B cell (primary cell): ENCODE measurements around the gene MCTP1. TPM values are rescaled to one million over a fixed set of nuclear protein-coding genes. Genes with fewer than 3 reads are reported as not detected.

Source experiments
- ATAC-seq: fragments of 200-7000 bp; cut with Tn5 transposase; one replicate; pipeline ENCODE4 v1.10.0; 2021; ENCODE audit warnings: low read depth, mild to moderate bottlenecking, moderate number of reproducible peaks, moderate library complexity
- CTCF ChIA-PET: fragments of 350-600 bp; sonication (Branson Sonifier 250); formaldehyde crosslinking; loops from one replicate; lab custom pipeline; 2021; ENCODE audit warnings: antibody characterized with exemption, inconsistent platforms; lab: Charles Lee
- POLR2A ChIA-PET: fragments of 350-600 bp; sonication (Branson Sonifier 250); formaldehyde crosslinking; loops from one replicate; lab custom pipeline; 2021; ENCODE audit warnings: antibody characterized with exemption; lab: Charles Lee
- DNase-seq: peaks from one replicate; pipeline ENCODE4 v3.0.0; 2013
- H2AFZ ChIP-seq: 2 replicates; pipeline ENCODE4 v1.6.1; 2012; ENCODE audit warnings: mild to moderate bottlenecking, low read depth, low read length; ENCODE audit not compliant: insufficient read depth, poor library complexity, severe bottlenecking
- H3K27ac ChIP-seq, 2 donors: 1 replicate in 1 of 2; 2 replicates in 1 of 2; pipeline ENCODE4 v1.5.1; 2012 to 2013; ENCODE audit warnings: low read length in 2 of 2, mild to moderate bottlenecking in 2 of 2, moderate library complexity in 1 of 2
- H3K27me3 ChIP-seq, 4 experiments: fragments of 200-600 bp in 1 of 4; sonication (generic) in 1 of 4; replicated peaks in 1 of 4; 1 replicate in 2 of 4; 2 replicates in 2 of 4; pipeline versions ENCODE4 v1.6.1 to v1.7.0; 2013 to 2016; ENCODE audit warnings: low read length in 3 of 4, mild to moderate bottlenecking in 2 of 4, mixed read lengths in 1 of 4, moderate library complexity in 1 of 4; ENCODE audit not compliant: insufficient read depth in 4 of 4, control insufficient read depth in 3 of 4; ENCODE audit errors: control extremely low read depth in 1 of 4
- H3K36me3 ChIP-seq, 2 experiments: replicated peaks in 1 of 2; 1 replicate in 1 of 2; 2 replicates in 1 of 2; pipeline versions ENCODE4 v1.6.1 to v1.7.1; 2013; ENCODE audit warnings: low read length in 1 of 2; ENCODE audit not compliant: insufficient read depth in 2 of 2, control insufficient read depth in 1 of 2; ENCODE audit errors: control extremely low read depth in 1 of 2, extremely low read depth in 1 of 2
- H3K4me1 ChIP-seq, 2 donors: fragments of 200-600 bp in 1 of 2; sonication (generic) in 1 of 2; 1 replicate in 1 of 2; 2 replicates in 1 of 2; pipeline versions ENCODE4 v1.5.1 to v1.6.1; 2013 to 2017; ENCODE audit warnings: low read length in 2 of 2; ENCODE audit not compliant: control insufficient read depth in 2 of 2, insufficient read depth in 2 of 2
- H3K4me2 ChIP-seq: replicated peaks from 2 replicates; pipeline ENCODE3; 2012; ENCODE audit warnings: mild to moderate bottlenecking, low read depth, low read length; ENCODE audit not compliant: poor library complexity, severe bottlenecking
- H3K4me3 ChIP-seq, 5 experiments: fragments of 200-600 bp in 1 of 5; sonication (generic) in 1 of 5; 1 replicate in 3 of 5; 2 replicates in 2 of 5; pipeline versions ENCODE4 v1.5.1 to v1.7.0; 2011 to 2016; ENCODE audit warnings: low read length in 4 of 5, mild to moderate bottlenecking in 4 of 5, low read depth in 2 of 5, control low read depth in 1 of 5, moderate library complexity in 1 of 5; ENCODE audit not compliant: insufficient read depth in 1 of 5; ENCODE audit errors: control extremely low read depth in 1 of 5, extremely low read depth in 1 of 5
- H3K79me2 ChIP-seq: fragments of 200-600 bp; sonication (generic); one replicate; pipeline ENCODE4 v1.6.0; 2016; ENCODE audit warnings: low read length; ENCODE audit not compliant: control insufficient read depth, insufficient read depth
- H3K9ac ChIP-seq: fragments of 200-600 bp; sonication (generic); 2 replicates; pipeline ENCODE4 v1.6.1; 2017; ENCODE audit warnings: mild to moderate bottlenecking, low read length, moderate library complexity
- H3K9me3 ChIP-seq, 3 donors: one replicate each; pipeline versions ENCODE4 v1.6.1 to v1.7.1; 2013; ENCODE audit warnings: low read length in 2 of 3; ENCODE audit not compliant: control insufficient read depth in 2 of 3, insufficient read depth in 1 of 3; ENCODE audit errors: control extremely low read depth in 1 of 3
- H4K20me1 ChIP-seq: 2 replicates; pipeline ENCODE4 v1.6.0; 2012; ENCODE audit warnings: mild to moderate bottlenecking, low read length; ENCODE audit not compliant: insufficient read depth, control insufficient read depth, poor library complexity, severe bottlenecking
- H3K27ac Mint-ChIP-seq: one replicate; pipeline ENCODE4 v1.8.0; 2021; ENCODE audit warnings: mixed read lengths
- H3K27me3 Mint-ChIP-seq: one replicate; pipeline ENCODE4 v1.8.0; 2021; ENCODE audit warnings: mixed read lengths
- H3K4me1 Mint-ChIP-seq: one replicate; pipeline ENCODE4 v1.8.0; 2021; ENCODE audit warnings: mixed read lengths
- H3K4me3 Mint-ChIP-seq: one replicate; pipeline ENCODE4 v1.8.0; 2021; ENCODE audit warnings: mixed read lengths
- H3K9me3 Mint-ChIP-seq: one replicate; pipeline ENCODE4 v1.8.0; 2022; ENCODE audit warnings: mixed read lengths; ENCODE audit not compliant: insufficient read depth
- CTCF ChIP-seq: fragments of 200-600 bp; IDR thresholded peaks from one replicate; pipeline ENCODE4 v1.8.0; 2022; ENCODE audit warnings: antibody characterized with exemption, mild to moderate bottlenecking
- EZH2 ChIP-seq: IDR thresholded peaks from 2 replicates; pipeline ENCODE4 v1.6.1; 2012; ENCODE audit warnings: borderline replicate concordance, low read depth, mild to moderate bottlenecking, moderate library complexity, low read length; ENCODE audit not compliant: insufficient read depth, poor library complexity, severe bottlenecking
- WGBS: methylation state at CpG from one replicate; pipeline ENCODE4 v1.1.5; 2013; ENCODE audit warnings: missing lambda C conversion rate; ENCODE audit not compliant: insufficient coverage; 5-methylcytosine and 5-hydroxymethylcytosine counted together
- intact Hi-C: fragments of 100-400 bp; cut with micrococcal nuclease; formaldehyde crosslinking; loops from one replicate; pipeline ENCODE4 v1.10.0; 2022
- polyA plus RNA-seq: library from polyadenylated mRNA; depleted of rRNA; stranded (reverse); fragments of >200 nt; gene quantifications from 2 replicates; pipeline ENCODE4 v1.2.3, GENCODE V29; 2012
- total RNA-seq, 2 donors: library from RNA; stranded (reverse); fragments of 120-200 nt in 1 of 2; gene quantifications; 1 replicate in 1 of 2; 2 replicates in 1 of 2; pipeline versions ENCODE4 v1.2.3 to v1.2.4, GENCODE V29; 2013 to 2022

Gene MCTP1
- total and polyA plus RNA-seq, 2 donors (not counting 1 experiment from before 2014, with no cell fraction given), result 0.42 to 2.5 TPM

GRCh38 chr5:95080441-95080840 is 204.5 kb downstream of the MCTP1 start:
- Histone ChIP-seq H2AFZ (no peak overlapping the region), H3K4me2 (no peak overlapping the region), H3K27me3 (no peaks in the 10 kb centered on the region), H3K79me2 (no peaks in the 10 kb centered on the region), H3K9ac (no peak overlapping the region), H4K20me1 (no peaks in the 10 kb centered on the region), H3K4me1 (peaks cover 0 to 10% of the 10 kb centered on the region in 2 donors), H3K9me3 (no peaks in the 10 kb centered on the region), H3K4me3 (peak overlapping the region in 1 of 5 experiments; percentile 91), H3K27ac (no peak overlapping the region), H3K36me3 (no peaks in the 10 kb centered on the region)
- H3K27me3 Mint-ChIP-seq, result peaks cover 9% of the 10 kb centered on the region
- ATAC-seq (no peak), DNase-seq (no peak)
- peaks cover 6% of the 10 kb centered on the region for H3K4me1 Mint-ChIP-seq
- TF ChIP-seq EZH2 (no peak), CTCF (no peak)
- ChIA-PET POLR2A (no interaction called here), CTCF (no interaction called here)
- no peak overlapping the region for H3K4me3 Mint-ChIP-seq
- no peak overlapping the region for H3K27ac Mint-ChIP-seq
- no CpG with 5 or more reads among the region's 4 CpGs for WGBS
- H3K9me3 Mint-ChIP-seq, result no peaks in the 10 kb centered on the region
- intact Hi-C loops, result no loop called here

- no peaks in the 10 kb centered on the region for H3K79me2 ChIP-seq
Observed at GRCh38 chr5:95080030-95080429, 204.9 kb downstream of the MCTP1 start.

More at GRCh38 chr5:95080030-95080429, 204.9 kb downstream of the MCTP1 start:
- DNase-seq, result no peak
- no peak overlapping the region for H3K4me2 ChIP-seq
- intact Hi-C loops, result no loop called here
- no peaks in the 10 kb centered on the region for H4K20me1 ChIP-seq
- H3K9me3 Mint-ChIP-seq, result no peaks in the 10 kb centered on the region
- ChIA-PET POLR2A (no interaction called here), CTCF (no interaction called here)
- H3K36me3 ChIP-seq, result no peaks in the 10 kb centered on the region
- ATAC-seq, result no peak
- H3K27me3 Mint-ChIP-seq, result peaks cover 9% of the 10 kb centered on the region
- peaks cover 0 to 10% of the 10 kb centered on the region in 2 donors for H3K4me1 ChIP-seq
- no peak overlapping the region for H3K27ac ChIP-seq
- H3K9me3 ChIP-seq, result no peaks in the 10 kb centered on the region
- peak overlapping the region in 1 of 5 experiments; percentile 0 for H3K4me3 ChIP-seq
- no peak overlapping the region for H2AFZ ChIP-seq
- no peak overlapping the region for H3K9ac ChIP-seq
- H3K4me1 Mint-ChIP-seq, result peaks cover 6% of the 10 kb centered on the region
- H3K4me3 Mint-ChIP-seq, result no peak overlapping the region
- H3K27ac Mint-ChIP-seq, result no peak overlapping the region
- TF ChIP-seq EZH2, result no peak
- no peak for TF ChIP-seq CTCF
- H3K27me3 ChIP-seq, result no peaks in the 10 kb centered on the region
